Motor neuron (in vitro differentiated cells): ENCODE measurements around the gene LRRC8E. TPM values are rescaled to one million over a fixed set of nuclear protein-coding genes. Genes with fewer than 3 reads are reported as not detected.
"Not testable (repeated sequence)": the region's sequence is repeated elsewhere in the genome, so short reads cannot be mapped to it uniquely, and the experiment has no call there.

Experiments used
- ATAC-seq, 8 experiments: fragments of 200-7000 bp; cut with Tn5 transposase; replicated peaks in 6 of 8; 2 replicates each; pipeline ENCODE4 v1.8.0; 2021; ENCODE audit warnings: mild to moderate bottlenecking in 8 of 8, moderate library complexity in 8 of 8
- H3K27ac ChIP-seq, 2 donors: fragments of 250-450 bp; sonication (Bioruptor Pico); 2 replicates each; pipeline ENCODE4 v1.9.0; 2021; ENCODE audit warnings: antibody characterized with exemption in 2 of 2, mild to moderate bottlenecking in 2 of 2, moderate library complexity in 1 of 2
- H3K4me1 ChIP-seq, 2 donors: fragments of 250-450 bp; sonication (Bioruptor Pico); replicated peaks in 1 of 2; 2 replicates each; pipeline ENCODE4 v1.6.1; 2021; ENCODE audit warnings: antibody characterized with exemption in 2 of 2, mild to moderate bottlenecking in 2 of 2, moderate library complexity in 1 of 2
- H3K4me3 ChIP-seq, 5 donors: fragments of 250-450 bp; sonication (Bioruptor Pico); 2 replicates each; pipeline ENCODE4 v1.9.0; 2021; ENCODE audit warnings: antibody characterized with exemption in 5 of 5, mild to moderate bottlenecking in 5 of 5, moderate library complexity in 4 of 5
- WGBS, 10 experiments: fragments of 450-650 bp; shearing (Covaris generic); methylation state at CpG; one replicate each; pipeline ENCODE4 v1.0.0; 2022; 5-methylcytosine and 5-hydroxymethylcytosine counted together
- in situ Hi-C, 9 experiments: fragments of 400-800 bp; cut with MboI; loops; one replicate each; pipeline ENCODE4 v1.15.0; 2021; ENCODE audit warnings: low sequenced_read_pairs in 9 of 9, low pct_unique_long_range_greater_than_20kb in 2 of 9; ENCODE audit not compliant: unreplicated experiment in 9 of 9
- total RNA-seq, 8 experiments: library from RNA; unstranded; fragments of 300-600 nt; gene quantifications; 2 replicates each; pipeline versions ENCODE4 v1.2.3 to v1.2.4, GENCODE V29; 2022

LRRC8E gene
- total RNA-seq, 8 experiments from 2014 or later: 0.16 to 3.1 (median 1.4) TPM; not detected in 1

GRCh38 chr19:7912697-7913564 is 24.6 kb downstream of the LRRC8E start:
- H3K4me1 ChIP-seq: peaks cover 6 to 20% of the 10 kb centered on the region in 2 donors
- no peak for ATAC-seq
- 80 to 97% (median 92%) methylated on average over 1 to 17 of the region's 39 CpGs; no CpG with 5 or more reads in 7 of the 10 experiments for WGBS, 10 experiments
- H3K4me3 ChIP-seq: no peak overlapping the region
- in situ Hi-C loops: no loop called here
- H3K27ac ChIP-seq: no peak overlapping the region

DNA sequence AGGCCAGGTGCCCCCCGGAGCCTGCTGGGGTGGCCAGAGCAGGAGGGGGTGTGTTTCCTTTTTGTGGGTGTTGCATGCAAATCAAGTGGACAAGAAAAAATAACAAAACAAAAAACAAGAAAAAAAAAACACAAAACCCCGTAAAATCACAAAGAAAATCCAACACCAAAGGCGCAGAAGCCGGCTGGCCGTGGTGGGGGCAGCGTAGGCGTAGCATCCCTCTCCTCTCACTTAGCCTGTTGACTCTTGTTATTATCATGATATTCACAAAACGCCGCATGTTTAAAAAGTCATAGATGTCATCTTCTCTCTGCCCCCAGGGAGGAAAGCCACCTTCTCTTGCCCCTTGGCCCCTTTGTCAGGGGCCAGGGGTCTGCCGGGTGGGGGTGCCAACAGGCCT is 25.3 kb downstream of the LRRC8E start:
- WGBS, 10 experiments: 64 to 97% (median 87%) methylated on average over 2 to 9 of the region's 10 CpGs; no CpG with 5 or more reads in 1 of the 10 experiments
- Histone ChIP-seq H3K27ac (no peak overlapping the region), H3K4me3 (no peak overlapping the region), H3K4me1 (peaks cover 8 to 22% of the 10 kb centered on the region in 2 donors)
- ATAC-seq: no peak
- in situ Hi-C loops: no loop called here

DNA sequence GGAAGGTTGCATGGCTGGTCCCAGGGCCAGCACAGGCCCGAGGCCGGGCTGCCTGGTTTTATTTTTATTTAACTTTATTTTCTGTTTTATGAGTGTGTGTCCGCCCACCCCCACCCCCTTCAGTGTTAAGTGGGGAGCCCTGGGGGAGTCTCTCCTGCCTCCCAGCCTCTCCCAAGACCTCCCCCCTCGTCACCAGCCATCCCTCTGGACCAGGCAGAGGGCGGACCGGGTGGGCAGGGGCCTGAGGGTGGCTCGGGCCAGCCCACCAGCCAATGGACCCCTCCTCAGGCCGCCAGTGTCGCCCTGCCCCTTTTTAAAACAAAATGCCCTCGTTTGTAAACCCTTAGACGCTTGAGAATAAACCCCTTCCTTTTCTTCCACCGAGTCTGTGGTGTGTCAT is 25.8 kb downstream of the LRRC8E start:
- ATAC-seq: no peak
- in situ Hi-C loops: no loop called here
- H3K27ac ChIP-seq: no peak overlapping the region
- H3K4me1 ChIP-seq: peaks cover 8 to 22% of the 10 kb centered on the region in 2 donors
- WGBS, 10 experiments: 40 to 100% (median 74%) methylated on average over 1 to 5 of the region's 12 CpGs; no CpG with 5 or more reads in 6 of the 10 experiments
- no peak overlapping the region for H3K4me3 ChIP-seq

GRCh38 chr19:7914598-7915045 is 26.3 kb downstream of the LRRC8E start, which contains the start of gene TGFBR3L:
Gene TGFBR3L (plus strand): TSS chr19:7914830.
- no peak for ATAC-seq
- in situ Hi-C loops: no loop called here
- WGBS, 10 experiments: 70 to 100% (median 100%) methylated on average over 1 to 2 of the region's 12 CpGs; no CpG with 5 or more reads in 6 of the 10 experiments
- Histone ChIP-seq H3K27ac (no peak within 1 kb of the TSS), H3K4me1 (peaks cover 9 to 23% of the 10 kb centered on the region in 2 donors), H3K4me3 (no peak within 1 kb of the TSS)

GRCh38 chr19:7915250-7916102 is 27.2 kb downstream of the LRRC8E start:
- in situ Hi-C loops: no loop called here
- peak overlapping the region in 3 of 5 donors; percentile 18 to 30 (median 28) for H3K4me3 ChIP-seq

GRCh38 chr19:7916103-7916954 is 28.0 kb downstream of the LRRC8E start:
- 0% methylated on average over 2 of the region's 104 CpGs; no CpG with 5 or more reads in 9 of the 10 experiments for WGBS, 10 experiments
- Histone ChIP-seq H3K4me1 (peaks cover 11 to 25% of the 10 kb centered on the region in 2 donors), H3K4me3 (peak overlapping the region in 4 of 5 donors; percentile 2 to 30 (median 23)), H3K27ac (no peak overlapping the region)
- peak in 3 of 8 experiments; percentile 1 to 8 (median 7) for ATAC-seq
- in situ Hi-C loops: no loop called here

More at GRCh38 chr19:7915250-7916102, 27.2 kb downstream of the LRRC8E start:
- ATAC-seq: no peak
- 0 to 76% (median 45%) methylated on average over 2 to 13 of the region's 24 CpGs; no CpG with 5 or more reads in 4 of the 10 experiments for WGBS, 10 experiments
- H3K27ac ChIP-seq: no peak overlapping the region
- peaks cover 11 to 24% of the 10 kb centered on the region in 2 donors for H3K4me1 ChIP-seq

DNA sequence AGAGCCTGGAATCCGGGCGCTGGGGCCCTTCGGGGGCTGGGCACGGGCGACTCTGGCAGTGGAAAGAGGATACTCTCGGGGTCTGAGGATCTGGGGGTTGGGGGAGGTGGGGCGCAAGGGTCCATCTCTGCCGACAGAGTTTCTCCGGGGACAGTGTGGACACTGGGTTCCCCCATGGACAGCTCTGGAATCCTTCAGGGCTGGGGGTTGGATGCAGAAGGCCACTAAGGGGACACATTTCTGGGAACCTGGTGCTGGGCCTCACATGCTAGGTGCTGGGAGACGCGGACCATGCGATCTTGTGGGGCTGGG is 28.6 kb downstream of the LRRC8E start:
- Histone ChIP-seq H3K4me1 (peaks cover 17 to 31% of the 10 kb centered on the region in 2 donors), H3K4me3 (peak overlapping the region in 3 of 5 donors; percentile 18 to 30 (median 28)), H3K27ac (no peak overlapping the region)
- WGBS, 10 experiments: no CpG with 5 or more reads among the region's 12 CpGs
- in situ Hi-C loops: no loop called here
- no peak for ATAC-seq

DNA sequence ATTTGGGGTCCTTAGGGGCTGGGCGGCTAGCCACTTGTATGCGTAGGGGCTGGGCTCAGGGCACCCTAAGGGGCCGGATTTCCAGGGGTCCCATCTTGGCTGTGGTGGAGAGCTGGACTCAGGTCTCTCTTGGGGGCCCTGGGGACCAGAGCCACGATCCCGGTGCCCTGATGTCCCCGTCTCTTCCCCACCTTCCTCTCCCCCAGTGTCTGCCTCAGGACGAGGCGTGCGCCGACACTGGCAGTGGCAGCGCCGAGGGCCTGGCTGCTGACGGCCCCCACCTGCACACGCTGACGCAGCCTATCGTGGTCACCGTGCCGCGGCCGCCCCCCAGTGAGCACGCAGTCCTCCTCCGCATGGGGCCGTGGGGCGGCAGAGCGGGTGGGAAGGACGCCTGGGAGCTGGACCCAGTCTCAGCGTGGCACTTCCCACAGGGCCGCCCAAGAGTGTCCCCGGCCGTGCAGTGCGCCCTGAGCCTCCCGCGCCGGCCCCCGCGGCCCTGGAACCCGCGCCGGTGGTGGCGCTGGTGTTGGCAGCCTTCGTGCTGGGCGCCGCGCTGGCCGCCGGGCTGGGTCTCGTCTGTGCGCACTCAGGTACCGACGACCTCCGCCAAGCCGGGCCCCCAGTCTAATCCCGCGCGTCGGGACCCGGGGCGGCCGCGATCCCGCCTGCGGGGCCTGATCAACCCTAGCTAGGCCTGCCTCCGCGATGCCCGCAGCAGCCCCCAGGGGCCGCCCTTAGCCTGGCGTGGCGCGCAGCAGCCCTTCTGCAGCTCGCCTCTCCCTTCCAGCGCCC is 29.2 kb downstream of the LRRC8E start:
- H3K27ac ChIP-seq: no peak overlapping the region
- in situ Hi-C loops: no loop called here
- peak overlapping the region; percentile 2 to 30 (median 23) for H3K4me3 ChIP-seq

DNA sequence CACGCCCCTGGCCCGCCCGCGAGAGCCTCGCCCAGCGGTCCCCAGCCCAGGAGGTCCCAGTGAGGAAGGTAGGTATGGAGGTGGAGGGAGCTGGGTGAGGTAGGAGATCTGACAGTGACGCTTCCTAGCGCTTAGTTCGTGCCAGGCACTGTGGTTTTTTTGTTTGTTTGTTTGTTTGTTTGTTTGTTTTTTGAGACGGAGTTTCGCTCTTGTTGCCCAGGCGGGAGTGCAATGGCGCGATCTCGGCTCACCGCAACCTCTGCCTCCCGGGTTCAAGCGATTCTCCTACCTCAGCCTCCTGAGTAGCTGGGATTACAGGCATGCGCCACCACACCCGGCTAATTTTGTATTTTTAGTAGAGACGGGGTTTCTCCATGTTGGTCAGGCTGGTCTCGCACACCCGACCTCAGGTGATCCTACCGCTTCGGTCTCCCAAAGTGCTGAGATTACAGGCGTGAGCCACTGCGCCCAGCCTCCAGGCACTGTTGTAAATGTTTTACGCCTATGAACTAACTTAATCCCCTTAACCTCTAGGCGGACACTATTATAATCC is 29.8 kb downstream of the LRRC8E start:
- 10 to 86% (median 61%) methylated on average over 1 to 8 of the region's 29 CpGs; no CpG with 5 or more reads in 4 of the 10 experiments for WGBS, 10 experiments
- ATAC-seq: not testable (repeated sequence)
- H3K4me3 ChIP-seq: peak overlapping the region in 4 of 5 donors; percentile 15 to 30 (median 26)

More for the DNA sequence above, 29.2 kb downstream of the LRRC8E start:
- ATAC-seq: peak; percentile 10 to 48 (median 38)
- peaks cover 19 to 31% of the 10 kb centered on the region in 2 donors for H3K4me1 ChIP-seq
- WGBS, 10 experiments: 1 to 20% methylated on average over 1 to 26 of the region's 71 CpGs; no CpG with 5 or more reads in 8 of the 10 experiments

GRCh38 chr19:7918615-7919421 is 30.5 kb downstream of the LRRC8E start:
- in situ Hi-C loops: no loop called here
- Histone ChIP-seq H3K4me3 (no peak overlapping the region), H3K27ac (no peak overlapping the region), H3K4me1 (peaks cover 19 to 31% of the 10 kb centered on the region in 2 donors)
- ATAC-seq: no peak
- WGBS, 10 experiments: 20 to 98% (median 81%) methylated on average over 4 to 16 of the region's 42 CpGs; no CpG with 5 or more reads in 3 of the 10 experiments

More for the DNA sequence above, 29.8 kb downstream of the LRRC8E start:
- in situ Hi-C loops, H3K27ac ChIP-seq: not testable (repeated sequence)
- H3K4me1 ChIP-seq: peaks cover 19 to 31% of the 10 kb centered on the region in 2 donors
